ENCODE measurements around the gene MAP4. TPM values are rescaled to one million over a fixed set of nuclear protein-coding genes. Genes with fewer than 3 reads are reported as not detected.

Gene MAP4
- total and polyA plus RNA-seq, 2 of the 13 experiments (the other 11 are each of a cell fraction or from before 2014, with no cell fraction given) = 33.1 to 38.7 TPM

GRCh38 chr3:48039487-48040190 is 23.4 kb upstream of the MAP4 start (continued):
- TF ChIP-seq ARID5B (CRISPR knock-in tag; IDR thresholded peaks at IDR 0.05) = peak; percentile 66
- no peak for TF ChIP-seq BATF2 (CRISPR knock-in tag; IDR thresholded peaks at IDR 0.05)
- no peak for TF ChIP-seq HIVEP1 (CRISPR knock-in tag; IDR thresholded peaks at IDR 0.05)
- TF ChIP-seq SMAD3 (CRISPR knock-in tag; IDR thresholded peaks at IDR 0.05) = no peak
- peak; percentile 75; the same call in 1 of the 2 replicates for TF ChIP-seq SOX5 (CRISPR knock-in tag; IDR thresholded peaks at IDR 0.05; ENCODE audit: borderline replicate concordance)
- TF ChIP-seq RNF219 (CRISPR knock-in tag; IDR thresholded peaks at IDR 0.05) = no peak
- TF ChIP-seq ARNTL (CRISPR knock-in tag; IDR thresholded peaks at IDR 0.05) = peak; percentile 99
- TF ChIP-seq ONECUT2 (CRISPR knock-in tag; IDR thresholded peaks at IDR 0.05) = no peak
- TF ChIP-seq MBD4 (IDR thresholded peaks at IDR 0.05; ENCODE audit: borderline replicate concordance, low read length) = no peak
- TF ChIP-seq HOXA3 (CRISPR knock-in tag; IDR thresholded peaks at IDR 0.05) = 0 out of 2 replicates have a peak, but pooled peaks have one; percentile 4
- peak; percentile 78 for TF ChIP-seq TEAD3 (CRISPR knock-in tag; optimal IDR thresholded peaks at IDR 0.05; ENCODE audit: borderline replicate concordance)
- no peak for TF ChIP-seq ZNF326 (CRISPR knock-in tag; IDR thresholded peaks at IDR 0.05; ENCODE audit: borderline replicate concordance)
- peak; percentile 59 for TF ChIP-seq PPARG (CRISPR knock-in tag; conservative IDR thresholded peaks at IDR 0.05)
- TF ChIP-seq TOPORS (CRISPR knock-in tag; IDR thresholded peaks at IDR 0.05) = no peak
- TF ChIP-seq ZNF614 (CRISPR knock-in tag; IDR thresholded peaks at IDR 0.05; ENCODE audit: borderline replicate concordance) = 0 out of 2 replicates have a peak, but pooled peaks have one; percentile 10
- TF ChIP-seq IRF2 (CRISPR knock-in tag; IDR thresholded peaks at IDR 0.05) = peak; percentile 56; the same call in 1 of the 2 replicates
- TF ChIP-seq CBX1 (IDR thresholded peaks at IDR 0.05; ENCODE audit: low read depth) = no peak
- TF ChIP-seq FUBP1 (CRISPR knock-in tag; IDR thresholded peaks at IDR 0.05; ENCODE audit: borderline replicate concordance) = no peak
- TF ChIP-seq HNF4A (CRISPR knock-in tag; IDR thresholded peaks at IDR 0.05) = peak; percentile 57
- peak; percentile 53; the same call in 1 of the 2 replicates for TF ChIP-seq TGIF2 (CRISPR knock-in tag; IDR thresholded peaks at IDR 0.05)
- TF ChIP-seq ADNP (CRISPR knock-in tag; IDR thresholded peaks at IDR 0.05) = no peak
- peak; percentile 55; the same call in 1 of the 2 replicates for TF ChIP-seq LCORL (IDR thresholded peaks at IDR 0.05)
- TF ChIP-seq LCORL (CRISPR knock-in tag; IDR thresholded peaks at IDR 0.05) = no peak
- TF ChIP-seq JUN (CRISPR knock-in tag; IDR thresholded peaks at IDR 0.05) = peak; percentile 94
